ENCODE measurements around the gene YY1AP1.
"Not testable (repeated sequence)": the region's sequence is repeated elsewhere in the genome, so short reads cannot be mapped to it uniquely, and the experiment has no call there.

Gene YY1AP1

GRCh38 chr1:155645034-155645598, 43.5 kb downstream of the YY1AP1 start:
- DNase-seq (ENCODE audit: low spot score): no peak

DNA sequence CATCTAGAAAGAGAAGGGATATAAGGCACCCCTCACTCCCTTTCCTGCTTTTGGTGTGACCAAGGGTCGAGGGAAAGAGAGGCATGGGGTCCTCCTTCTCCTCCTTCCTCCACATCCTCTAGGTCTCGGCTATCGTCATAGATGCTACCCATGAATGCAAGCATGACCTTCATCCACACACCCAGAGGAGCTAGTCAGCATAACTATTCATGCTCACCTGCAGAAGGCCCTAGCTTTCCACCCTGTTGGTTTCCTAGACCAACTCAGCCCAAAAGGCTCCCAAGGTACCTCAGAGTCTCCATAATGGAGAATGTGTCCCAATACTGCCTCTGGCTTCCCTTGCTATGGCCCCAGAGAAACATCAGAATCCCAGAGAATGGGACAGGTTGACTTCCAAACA, 45.3 kb downstream of the YY1AP1 start:
- DNase-seq (ENCODE audit: low spot score): no peak

GRCh38 chr1:155642559-155643180, 45.9 kb downstream of the YY1AP1 start:
- not testable (repeated sequence) for DNase-seq (ENCODE audit: low spot score)

- DNase-seq (ENCODE audit: low spot score): no peak
Observed at GRCh38 chr1:155640367-155640766, 48.2 kb downstream of the YY1AP1 start.

GRCh38 chr1:155636397-155637153, 52.0 kb downstream of the YY1AP1 start:
- DNase-seq (ENCODE audit: low spot score): no peak

- DNase-seq (ENCODE audit: low spot score): not testable (repeated sequence)
Observed at GRCh38 chr1:155626428-155626827, 62.1 kb downstream of the YY1AP1 start.

DNA sequence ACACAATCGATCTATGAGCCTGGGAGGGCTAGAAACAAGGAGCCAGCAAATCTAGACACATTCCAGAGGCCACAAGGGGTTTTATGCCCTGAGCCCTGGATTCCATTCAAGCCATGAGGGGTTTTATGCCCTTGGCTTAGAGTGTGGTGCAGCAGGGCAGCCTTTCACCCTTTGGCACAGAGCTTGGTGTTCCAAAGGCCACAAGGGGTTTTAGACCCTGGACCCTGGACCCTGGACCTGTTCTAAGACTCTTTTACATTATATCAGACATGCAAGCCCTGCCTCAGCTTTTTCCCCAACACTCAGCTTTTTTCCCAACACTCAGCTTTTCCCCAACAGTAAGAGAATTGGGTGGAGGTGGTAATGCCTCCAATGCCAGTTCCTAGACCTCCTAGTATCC, 65.2 kb downstream of the YY1AP1 start:
- no peak for DNase-seq (ENCODE audit: low spot score)

- DNase-seq (ENCODE audit: low spot score): no peak
Observed at GRCh38 chr1:155622191-155622590, 66.4 kb downstream of the YY1AP1 start.

GRCh38 chr1:155613226-155613625, 75.3 kb downstream of the YY1AP1 start:
- DNase-seq (ENCODE audit: low spot score): not testable (repeated sequence)

DNA sequence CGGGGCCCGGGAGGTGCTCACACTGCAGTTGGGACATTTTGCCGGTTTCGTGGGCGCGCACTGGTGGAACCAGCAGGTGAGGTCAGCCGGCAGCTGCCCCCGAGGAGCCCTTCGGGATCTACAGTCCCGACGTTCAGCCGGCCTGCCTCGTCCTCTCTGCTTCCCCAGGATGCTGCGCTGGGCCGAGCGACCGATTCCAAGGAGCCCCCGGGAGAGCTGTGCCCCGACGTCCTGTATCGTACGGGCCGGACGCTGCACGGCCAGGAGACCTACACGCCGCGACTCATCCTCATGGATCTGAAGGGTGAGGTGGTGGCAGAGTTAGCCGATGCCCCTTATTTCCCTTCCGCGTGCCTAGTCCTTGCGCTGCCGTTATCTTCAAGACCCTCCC, 78.3 kb downstream of the YY1AP1 start:
- not testable (repeated sequence) for DNase-seq (ENCODE audit: low spot score)

DNA sequence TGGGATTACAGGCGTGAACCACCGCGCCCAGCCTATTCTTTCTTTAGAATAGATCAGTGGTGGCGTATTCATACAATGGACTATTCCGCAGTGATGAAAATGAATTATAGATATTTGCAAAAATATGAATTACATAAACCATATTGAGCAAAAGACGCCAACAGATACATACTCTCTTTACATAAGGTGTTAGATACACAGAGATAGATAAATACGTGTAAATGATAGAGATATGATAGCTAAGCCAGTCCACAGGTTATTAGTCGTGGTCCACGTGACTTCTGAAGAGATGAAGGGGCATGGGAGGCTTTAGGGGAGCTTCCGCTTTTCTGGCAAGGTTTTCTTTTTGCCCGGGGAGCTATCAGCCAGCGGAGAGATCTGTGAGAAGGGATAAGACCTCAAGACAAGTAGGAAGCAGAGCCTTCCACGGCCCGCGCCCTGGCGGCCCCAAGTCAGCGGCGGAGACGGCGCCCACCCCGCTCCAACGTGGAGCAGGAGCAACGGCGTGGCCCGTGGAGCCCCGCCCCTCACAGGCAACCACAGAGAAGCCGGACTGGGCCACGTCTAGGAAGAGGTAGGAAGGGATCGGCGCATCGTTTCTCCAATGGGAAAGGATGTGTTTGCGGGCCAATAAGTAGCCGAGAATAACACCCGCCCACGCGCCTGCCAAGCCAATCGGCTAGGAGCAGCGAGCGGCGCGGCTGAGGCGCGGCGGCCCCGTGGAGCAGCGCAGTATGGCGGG, 78.9 kb downstream of the YY1AP1 start, which contains the start of gene MSTO1:
Gene MSTO1 (plus strand): TSS at position 704 of the 742 bp plus-strand sequence. CDS start 31 bp downstream, at position 735.
- peak; percentile 99 for DNase-seq (ENCODE audit: low spot score)

Measured in Ammon's horn (tissue), 1 donor.